Activated CD4-positive, CD25-positive, alpha-beta regulatory T cell (primary cell): ENCODE results near the gene SPINK1.
"Not testable (repeated sequence)": the region's sequence is repeated elsewhere in the genome, so short reads cannot be mapped to it uniquely, and the experiment has no call there.

Experiments used
- DNase-seq, 4 experiments: peaks; one replicate each; lab custom pipeline; 2025; lab: John Stamatoyannopoulos, UW

Gene SPINK1

GRCh38 chr5:147831465-147831864, at the start of gene SPINK1:
Gene SPINK1 (minus strand): TSS chr5:147831671. CDS start chr5:147831577, 94 bp downstream.
- DNase-seq, result no peak

- no peak for DNase-seq
Measured at GRCh38 chr5:147880487-147880886, 49.0 kb upstream of the SPINK1 start.

DNA sequence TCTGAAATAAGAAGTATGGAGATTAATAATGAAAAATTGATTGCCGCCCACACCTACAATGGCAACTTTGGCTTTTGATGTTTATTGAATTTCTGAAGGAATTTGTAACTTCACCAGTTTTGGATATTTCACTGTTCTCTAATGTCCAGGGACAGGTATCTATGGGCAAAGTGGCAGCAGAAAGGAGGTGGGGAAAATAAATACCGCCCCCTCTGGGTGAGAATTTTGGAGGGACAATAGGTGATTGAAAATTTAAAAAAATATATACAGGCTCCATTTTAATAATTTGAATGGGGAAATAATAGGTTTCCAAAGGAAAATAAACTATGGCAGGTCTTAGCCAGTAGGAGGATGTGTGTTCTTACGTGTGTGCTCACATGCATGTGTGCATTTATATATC, 48.3 kb upstream of the SPINK1 start:
- no peak for DNase-seq

- no peak for DNase-seq
Measured at GRCh38 chr5:147878066-147878759, 46.7 kb upstream of the SPINK1 start, which contains the start of gene SCGB3A2. Gene SCGB3A2 (plus strand): TSS chr5:147878711. CDS start chr5:147878804, 93 bp downstream.

GRCh38 chr5:147876626-147877025, 45.2 kb upstream of the SPINK1 start:
- no peak for DNase-seq

- DNase-seq, result no peak
Measured at GRCh38 chr5:147876141-147876540, 44.7 kb upstream of the SPINK1 start.

DNA sequence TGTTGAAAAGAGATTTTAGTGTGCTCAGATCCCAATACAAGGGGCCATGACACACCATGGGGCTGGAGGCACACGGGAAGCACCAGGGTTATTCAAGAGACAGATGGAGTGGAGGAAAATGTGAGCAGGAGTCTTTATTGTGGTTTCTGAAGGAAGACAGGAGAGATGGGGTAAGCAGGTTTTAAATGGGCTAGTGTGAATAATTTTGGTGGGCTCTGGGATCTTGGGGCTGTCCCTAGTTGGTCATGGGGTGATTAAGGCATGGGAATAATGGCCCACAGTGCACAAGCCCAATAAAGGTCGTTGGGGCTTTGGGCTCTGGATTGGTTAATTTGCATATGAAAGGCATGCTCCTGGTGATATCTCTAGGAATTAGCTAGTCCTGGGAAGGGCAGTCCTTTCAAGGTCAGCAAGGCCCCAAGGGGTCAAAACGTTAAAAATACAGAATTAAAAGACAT, 43.5 kb upstream of the SPINK1 start:
- DNase-seq, result no peak

- DNase-seq, result not testable (repeated sequence)
Measured at GRCh38 chr5:147874118-147874875, 42.8 kb upstream of the SPINK1 start.

GRCh38 chr5:147872744-147873435, 41.4 kb upstream of the SPINK1 start:
- not testable (repeated sequence) for DNase-seq

- not testable (repeated sequence) for DNase-seq
Measured at GRCh38 chr5:147871980-147872549, 40.6 kb upstream of the SPINK1 start.

DNA sequence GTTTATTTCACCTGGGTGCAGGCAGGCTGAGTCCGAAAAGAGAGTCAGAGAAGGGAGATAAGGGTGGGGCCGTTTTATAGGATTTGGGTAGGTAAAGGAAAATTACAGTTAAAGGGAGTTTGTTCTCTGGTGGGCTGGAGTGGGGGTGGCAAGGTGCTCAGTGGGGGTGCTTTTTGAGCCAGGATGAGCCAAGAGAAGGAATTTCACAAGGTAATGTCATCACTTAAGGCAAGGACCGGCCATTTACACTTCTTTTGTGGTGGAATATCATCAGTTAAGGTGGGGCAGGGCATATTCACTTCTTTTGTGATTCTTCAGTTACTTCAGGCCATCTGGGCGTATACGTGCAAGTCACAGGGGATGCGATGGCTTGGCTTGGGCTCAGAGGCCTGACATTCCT, 38.4 kb upstream of the SPINK1 start:
- not testable (repeated sequence) for DNase-seq

DNA sequence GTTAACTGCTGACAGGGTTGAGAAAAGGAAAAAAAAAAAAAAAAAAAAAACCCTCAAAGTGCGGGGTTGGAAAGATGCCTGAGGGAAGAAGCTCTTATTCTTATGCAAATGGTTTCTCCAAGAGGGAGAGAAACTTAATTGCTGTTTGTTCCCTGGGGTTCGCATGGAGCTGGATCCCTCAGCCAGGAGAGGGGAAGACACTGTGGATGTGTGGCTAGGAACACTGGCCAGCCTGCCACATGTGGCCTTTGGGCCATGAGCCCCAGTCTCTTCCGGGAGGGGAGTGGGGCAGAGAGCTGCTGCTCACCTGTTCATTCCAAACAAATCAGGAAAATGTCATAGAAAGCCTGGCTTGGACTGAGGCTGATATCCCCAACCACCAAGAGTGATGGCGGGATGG, 37.6 kb upstream of the SPINK1 start:
- DNase-seq, result no peak

- DNase-seq, result no peak
Measured at GRCh38 chr5:147863454-147864158, 32.1 kb upstream of the SPINK1 start.

GRCh38 chr5:147860641-147861025, 29.2 kb upstream of the SPINK1 start:
- DNase-seq, result no peak

GRCh38 chr5:147859962-147860640, 28.6 kb upstream of the SPINK1 start:
- no peak for DNase-seq

DNA sequence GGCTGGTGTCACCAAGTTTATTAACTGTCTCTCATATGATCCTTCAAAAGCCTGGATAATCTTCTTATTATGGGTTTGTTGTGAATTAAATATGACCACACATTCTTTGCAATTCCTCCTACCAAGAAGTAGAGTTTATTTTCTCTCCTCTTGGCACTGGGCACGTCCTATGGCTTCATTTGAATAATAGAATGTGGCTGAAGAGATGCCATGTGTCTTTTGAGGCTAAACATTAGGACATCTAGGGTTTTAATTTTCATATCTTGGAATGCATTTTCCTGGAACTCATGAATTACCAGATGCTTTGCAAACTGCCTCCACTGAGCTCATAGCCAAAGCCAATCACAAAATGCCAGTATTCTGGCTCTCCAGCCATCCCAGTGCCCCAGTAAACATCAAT, 27.1 kb upstream of the SPINK1 start:
- no peak for DNase-seq

DNA sequence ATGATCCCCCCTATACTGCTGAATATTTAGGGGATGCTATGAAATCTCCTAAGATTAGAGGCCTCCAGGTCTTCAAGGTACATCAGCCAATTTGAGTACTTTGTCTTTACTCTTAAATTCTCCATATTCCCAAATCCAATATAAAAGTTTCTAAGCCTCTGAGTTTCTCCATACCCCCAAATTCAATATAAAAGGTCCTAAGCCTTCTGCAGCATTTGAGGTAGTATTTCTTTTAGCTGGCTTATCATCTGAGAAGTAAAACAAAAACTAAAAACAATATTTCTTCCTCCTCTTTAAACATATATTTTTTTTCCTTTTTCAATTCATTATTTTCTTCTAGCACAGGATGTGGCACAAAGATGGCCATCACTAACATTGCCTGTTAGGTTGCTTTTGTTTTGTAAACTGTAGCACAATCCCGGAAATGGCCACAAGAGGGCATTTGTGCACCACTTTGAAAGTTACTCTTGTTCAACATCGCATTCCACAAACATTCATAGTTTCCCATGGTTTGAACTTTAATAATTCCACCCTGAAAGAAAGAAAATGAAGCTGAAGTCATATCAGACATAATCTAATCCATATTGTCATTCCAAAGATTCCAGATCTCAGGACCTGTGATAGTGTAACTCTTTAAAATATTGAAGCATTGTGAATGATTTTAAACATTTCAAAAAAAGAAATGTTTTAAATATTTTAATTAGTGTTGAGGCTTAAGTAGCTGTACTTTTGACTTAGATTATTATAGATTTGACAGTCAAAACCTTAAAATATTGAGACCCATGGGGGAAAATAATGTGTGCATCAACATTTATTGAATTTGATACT, 26.0 kb upstream of the SPINK1 start:
- peak in 1 of 4 experiments; percentile 3 for DNase-seq

GRCh38 chr5:147856801-147857200, 25.3 kb upstream of the SPINK1 start:
- DNase-seq, result no peak

DNA sequence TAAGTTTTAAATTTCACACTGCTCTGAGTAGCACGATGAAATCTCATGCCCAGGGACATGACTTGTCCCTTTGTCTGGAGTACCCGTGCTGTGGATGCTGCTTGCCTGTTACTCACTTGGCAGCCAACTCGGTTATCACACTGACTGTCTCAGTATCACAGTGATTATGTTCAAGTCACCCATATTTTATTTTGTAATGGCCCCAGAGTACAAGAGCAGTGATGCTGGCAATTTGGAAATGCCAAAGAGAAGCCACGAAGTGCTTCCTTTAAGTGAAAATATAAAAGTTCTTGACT, 24.3 kb upstream of the SPINK1 start:
- no peak for DNase-seq
